A204.1 (cell line): ENCODE results near the gene AGBL4.

Source experiments
- FAIRE-seq: peaks from 2 replicates; lab custom pipeline; 2012; peaks lifted over from hg19 to GRCh38; lab: Jason Lieb, UNC

Gene AGBL4

GRCh38 chr1:48820491-48820890 is 1203.3 kb downstream of the AGBL4 start:
- no peak for FAIRE-seq

- no peak for FAIRE-seq
These were observed 1206.1 kb downstream of the AGBL4 start for GRCh38 chr1:48817505-48818114.

DNA sequence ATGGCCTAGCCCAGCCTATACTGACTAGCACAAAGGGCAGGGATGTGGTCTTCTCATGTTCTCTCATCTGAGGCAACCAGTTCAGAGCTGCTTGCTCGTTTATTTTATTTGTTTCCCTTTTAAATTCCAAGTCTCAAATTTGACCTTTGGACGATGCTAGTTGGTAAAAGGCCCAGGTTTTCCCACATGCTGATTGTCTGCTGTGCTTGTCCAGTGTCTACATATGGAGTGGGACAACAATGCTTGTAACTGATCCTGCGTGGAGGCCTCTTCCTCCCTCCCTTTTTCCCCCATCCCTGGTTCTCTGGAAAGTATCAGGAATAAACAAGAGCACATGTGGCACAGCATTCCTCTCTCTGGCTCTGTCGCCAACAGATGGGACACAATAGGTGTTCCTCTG is 1213.0 kb downstream of the AGBL4 start:
- FAIRE-seq = no peak

DNA sequence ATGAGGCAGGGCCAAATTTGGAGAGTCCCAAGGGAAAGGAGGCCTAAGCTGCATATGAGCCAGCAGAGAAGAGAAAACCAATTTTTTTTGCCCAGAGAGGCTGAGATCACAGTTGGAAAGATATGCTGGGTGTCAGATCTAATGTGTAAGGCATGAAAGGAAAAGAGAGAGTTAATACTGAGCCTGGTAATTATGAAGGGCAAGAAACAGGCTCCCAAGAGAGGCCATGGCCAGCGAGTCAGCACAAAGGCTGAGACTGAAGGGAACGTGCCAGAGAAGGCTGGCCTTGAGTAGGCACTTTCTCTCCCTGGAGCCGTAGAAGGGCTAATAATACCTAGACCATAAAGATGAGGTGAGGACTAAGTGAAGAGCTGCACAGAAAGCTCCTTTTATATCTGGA is 1215.3 kb downstream of the AGBL4 start:
- FAIRE-seq = no peak

DNA sequence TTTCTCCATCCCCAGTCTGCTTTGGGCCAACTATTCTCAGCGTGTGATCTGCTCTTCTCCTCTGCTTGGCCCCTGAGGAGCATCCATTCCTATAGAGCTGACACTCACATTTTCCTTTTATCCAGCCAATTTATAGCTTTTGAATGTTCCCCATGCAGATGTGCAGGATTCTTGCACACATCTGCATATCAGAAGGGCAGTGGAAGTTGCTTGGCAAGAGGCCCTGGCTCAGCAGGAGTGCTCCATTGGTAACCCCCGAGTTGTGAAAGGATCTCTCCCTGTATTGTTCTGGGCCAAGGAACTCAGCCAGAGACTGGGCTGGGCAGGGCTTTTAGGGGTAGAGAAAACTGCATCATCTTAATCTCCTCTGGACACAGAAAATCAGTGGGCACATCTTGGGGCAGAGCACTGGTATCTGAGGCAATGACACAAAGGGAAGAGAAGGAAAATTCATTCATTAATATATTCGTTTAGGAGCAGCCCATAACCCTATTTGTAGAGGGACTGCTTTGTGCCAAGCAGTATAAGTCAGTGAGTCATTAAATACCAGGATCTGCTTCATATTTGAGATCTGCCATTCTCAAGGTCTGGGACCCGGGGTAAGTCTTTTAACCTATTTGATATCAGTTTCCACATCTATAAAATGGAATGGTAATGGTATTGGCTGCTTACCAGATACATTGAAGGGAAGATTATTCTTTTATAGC is 1216.0 kb downstream of the AGBL4 start:
- no peak for FAIRE-seq

DNA sequence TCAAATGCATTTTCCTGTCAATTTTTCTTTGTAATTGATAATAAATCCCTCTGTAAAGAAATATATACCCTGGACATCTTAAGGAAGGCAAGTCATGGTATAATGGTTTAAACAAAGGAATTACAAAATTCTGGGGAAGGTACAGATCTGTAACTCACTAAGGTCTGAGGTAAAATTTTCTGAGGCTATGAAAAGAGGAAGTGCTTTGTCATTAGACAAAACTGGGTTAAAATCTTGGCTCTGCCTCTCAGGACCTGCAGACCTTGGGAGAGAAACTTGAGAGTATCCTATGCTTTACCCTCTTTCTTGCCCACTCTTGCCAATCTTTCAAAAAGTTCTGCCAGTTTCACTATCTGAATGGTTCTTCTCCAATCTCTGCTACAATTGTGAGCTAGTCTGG is 1220.3 kb downstream of the AGBL4 start:
- FAIRE-seq = no peak

DNA sequence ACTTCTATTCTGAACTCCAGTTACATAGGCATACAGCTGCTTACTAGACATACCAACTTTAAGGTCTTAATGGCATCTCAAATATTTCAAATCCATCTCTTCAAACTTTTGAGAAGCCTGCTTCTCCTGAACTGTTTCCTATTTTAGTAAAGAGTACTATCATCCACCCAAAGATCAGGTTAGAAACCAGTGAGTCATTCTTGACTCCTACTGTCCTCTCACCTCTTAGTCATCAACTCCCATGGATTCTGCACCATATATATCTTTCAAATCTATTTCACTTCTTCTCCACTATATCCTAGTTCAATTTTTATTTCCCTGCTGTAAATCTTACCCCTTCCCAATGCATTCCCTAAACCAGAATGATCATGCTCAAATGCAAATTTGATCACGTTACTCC is 1228.9 kb downstream of the AGBL4 start:
- no peak for FAIRE-seq

GRCh38 chr1:48793863-48794262 is 1229.9 kb downstream of the AGBL4 start:
- FAIRE-seq = no peak

GRCh38 chr1:48792961-48793360 is 1230.8 kb downstream of the AGBL4 start:
- no peak for FAIRE-seq

GRCh38 chr1:48790397-48790796 is 1233.4 kb downstream of the AGBL4 start:
- no peak for FAIRE-seq

DNA sequence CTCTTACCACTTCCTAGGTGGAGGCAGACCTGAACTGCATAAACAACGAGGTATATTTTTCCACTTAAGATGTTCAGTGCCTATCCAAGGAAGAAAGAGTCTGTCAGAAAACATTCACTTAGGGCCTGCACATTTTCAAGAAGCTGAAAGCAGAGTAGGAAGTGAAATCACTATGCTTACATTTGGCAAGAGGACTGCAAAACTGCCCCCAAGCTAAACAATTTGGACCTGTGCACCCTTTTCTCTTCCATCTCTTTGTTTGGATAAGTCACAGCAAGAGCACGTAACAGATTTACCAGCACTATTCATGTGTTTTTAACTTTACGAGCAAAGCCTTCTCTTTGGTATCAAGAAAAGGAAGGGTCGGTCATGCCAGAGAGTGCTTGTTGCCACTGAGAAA is 1233.9 kb downstream of the AGBL4 start:
- no peak for FAIRE-seq

DNA sequence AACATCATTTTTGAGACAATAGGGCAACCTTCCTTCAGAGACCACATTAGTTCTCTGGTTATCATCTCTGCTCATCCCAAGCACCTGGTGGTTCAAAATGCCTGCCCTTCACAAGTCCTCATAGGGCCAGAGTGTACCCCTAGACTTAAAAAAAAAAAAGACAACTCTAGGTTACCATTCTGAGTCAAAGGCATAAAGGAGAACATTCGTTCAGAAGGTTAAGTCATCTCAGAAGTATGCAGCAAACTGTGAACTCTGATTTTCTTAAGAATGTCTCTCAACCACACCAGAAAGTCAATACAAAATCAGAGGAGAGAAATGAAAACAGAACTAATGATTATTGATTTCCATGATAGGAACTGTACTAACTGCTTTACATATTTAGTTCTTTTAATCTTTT is 1237.9 kb downstream of the AGBL4 start:
- no peak for FAIRE-seq

DNA sequence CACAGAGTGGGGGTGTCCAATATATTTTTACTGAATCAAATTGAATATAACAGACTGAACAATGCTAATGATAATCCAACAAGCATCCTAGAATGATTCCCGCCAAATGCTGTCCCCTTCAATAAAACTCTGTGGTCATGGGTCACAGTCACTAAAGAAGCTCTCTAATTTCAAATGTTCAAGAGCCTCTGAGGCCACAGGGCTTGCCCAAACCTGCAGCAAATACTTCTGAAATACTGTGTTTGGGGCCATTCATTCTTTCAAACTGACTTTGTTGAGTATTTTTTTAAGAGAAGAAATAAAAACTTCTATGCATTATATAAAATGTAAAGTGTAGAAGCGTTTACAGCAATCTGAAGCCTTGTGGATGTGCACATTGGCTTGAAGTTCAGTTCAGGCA is 1239.5 kb downstream of the AGBL4 start:
- FAIRE-seq = no peak

- no peak for FAIRE-seq
These were observed 1246.4 kb downstream of the AGBL4 start for GRCh38 chr1:48777219-48777895.

- no peak for FAIRE-seq
These were observed 1247.1 kb downstream of the AGBL4 start, which contains the start of gene BEND5 for GRCh38 chr1:48776393-48777218. BEND5 (minus strand) TSS chr1:48776891; CDS start chr1:48776831, 60 bp downstream.

DNA sequence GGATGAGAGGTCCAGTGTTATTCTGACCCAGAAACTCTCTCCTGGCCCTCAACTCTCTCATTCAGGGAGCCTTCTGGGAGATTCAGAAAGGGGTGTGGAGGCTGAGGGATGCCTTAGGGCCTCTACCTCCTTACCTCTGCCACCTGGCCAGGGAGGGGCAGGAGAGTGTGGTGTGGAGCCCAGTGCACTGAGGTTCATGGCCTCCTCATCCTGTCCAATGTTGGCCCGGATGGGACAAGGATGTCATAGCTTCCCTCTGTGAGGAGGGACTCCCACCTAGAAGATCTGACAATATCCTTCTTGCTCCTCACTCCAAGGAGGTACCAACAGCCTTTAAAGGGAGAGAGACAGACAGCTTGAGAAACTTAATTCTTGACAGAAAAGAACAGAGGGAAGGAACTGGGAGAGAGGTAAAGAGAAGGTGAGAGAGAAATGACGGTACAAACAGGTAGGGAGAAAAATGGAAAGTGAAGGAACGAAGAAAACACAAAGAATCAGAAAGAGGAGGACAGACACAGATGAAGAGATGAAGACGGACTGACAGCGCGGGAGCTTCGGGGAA is 1247.8 kb downstream of the AGBL4 start:
- FAIRE-seq = no peak

GRCh38 chr1:48773133-48773532 is 1250.6 kb downstream of the AGBL4 start:
- FAIRE-seq = no peak

GRCh38 chr1:48772211-48772610 is 1251.5 kb downstream of the AGBL4 start:
- no peak for FAIRE-seq

GRCh38 chr1:48771561-48771960 is 1252.2 kb downstream of the AGBL4 start:
- no peak for FAIRE-seq

GRCh38 chr1:48767975-48768510 is 1255.7 kb downstream of the AGBL4 start:
- FAIRE-seq = no peak

DNA sequence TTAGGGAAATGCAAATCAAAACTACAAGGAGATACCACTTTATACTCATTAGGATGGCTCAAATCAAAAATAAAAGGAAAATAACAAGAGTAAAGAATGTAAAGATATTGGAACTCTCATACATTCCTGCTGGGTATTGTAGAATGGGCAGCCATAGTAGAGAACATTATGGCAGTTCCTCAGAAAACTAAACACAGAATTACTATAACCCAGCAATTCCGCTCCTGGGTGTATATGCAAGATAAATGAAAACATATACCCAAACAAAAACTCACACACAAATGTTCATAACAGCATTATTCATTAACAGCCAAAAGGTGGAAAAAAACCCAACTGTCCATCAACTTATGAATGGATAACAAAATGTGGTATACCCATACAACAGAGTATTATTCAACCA is 1258.4 kb downstream of the AGBL4 start:
- FAIRE-seq = no peak

- no peak for FAIRE-seq
These were observed 1261.8 kb downstream of the AGBL4 start for GRCh38 chr1:48761986-48762385.
